Activated B cell treated with CpG ODN at 0.5 μM for 24 hours (primary cell): ENCODE results near the gene SLC44A1. TPM values are rescaled to one million over a fixed set of nuclear protein-coding genes. Genes with fewer than 3 reads are reported as not detected.

ENCODE experiments used
- ATAC-seq: fragments of 200-7000 bp; cut with Tn5 transposase; one replicate; pipeline ENCODE4 v1.10.0; 2021; ENCODE audit warnings: low read depth, mild to moderate bottlenecking, moderate library complexity
- CTCF ChIA-PET: fragments of 350-600 bp; sonication (Branson Sonifier 250); formaldehyde crosslinking; loops from one replicate; lab custom pipeline; 2021; ENCODE audit warnings: antibody characterized with exemption; lab: Charles Lee
- POLR2A ChIA-PET: fragments of 350-600 bp; sonication (Branson Sonifier 250); formaldehyde crosslinking; loops from one replicate; lab custom pipeline; 2021; ENCODE audit warnings: antibody characterized with exemption; lab: Charles Lee
- DNase-seq: peaks from one replicate; pipeline ENCODE4 v3.0.0; 2022
- H3K27ac Mint-ChIP-seq: one replicate; pipeline ENCODE4 v1.8.0; 2020; ENCODE audit warnings: mixed read lengths
- H3K27me3 Mint-ChIP-seq: one replicate; pipeline ENCODE4 v1.8.0; 2021; ENCODE audit warnings: mixed read lengths
- H3K36me3 Mint-ChIP-seq: one replicate; pipeline ENCODE4 v1.8.0; 2021; ENCODE audit warnings: low read depth, mixed read lengths
- H3K4me1 Mint-ChIP-seq: one replicate; pipeline ENCODE4 v1.8.0; 2021; ENCODE audit warnings: mixed read lengths
- H3K4me3 Mint-ChIP-seq: one replicate; pipeline ENCODE4 v1.8.0; 2020; ENCODE audit warnings: mild to moderate bottlenecking, mixed read lengths
- H3K9me3 Mint-ChIP-seq: one replicate; pipeline ENCODE4 v1.8.0; 2020; ENCODE audit warnings: mixed read lengths
- CTCF ChIP-seq: fragments of 200-600 bp; IDR thresholded peaks from one replicate; pipeline ENCODE4 v1.8.0; 2022; ENCODE audit warnings: antibody characterized with exemption, mild to moderate bottlenecking
- intact Hi-C: fragments of 100-400 bp; cut with micrococcal nuclease; formaldehyde crosslinking; loops from one replicate; pipeline ENCODE4 v1.15.1; 2024
- total RNA-seq: library from RNA; stranded (reverse); gene quantifications from 2 replicates; pipeline ENCODE4 v1.2.3, GENCODE V29; 2022

The SLC44A1 gene
- total RNA-seq, 1 donor from 2014 or later: 10.1 TPM

- no peaks in the 10 kb centered on the region for H3K9me3 Mint-ChIP-seq
- no peaks in the 10 kb centered on the region for H3K27me3 Mint-ChIP-seq
- no peak overlapping the region for H3K27ac Mint-ChIP-seq
- H3K4me3 Mint-ChIP-seq: no peak overlapping the region
- peaks cover 13% of the 10 kb centered on the region for H3K4me1 Mint-ChIP-seq
- intact Hi-C loops: no loop called here
- no peak for ATAC-seq
- POLR2A ChIA-PET: no interaction called here
- no peak for TF ChIP-seq CTCF
- no peak for DNase-seq
- peaks cover 11% of the 10 kb centered on the region for H3K36me3 Mint-ChIP-seq
- CTCF ChIA-PET: no interaction called here
These were observed 88.0 kb downstream of the SLC44A1 start for GRCh38 chr9:105332471-105332870.

GRCh38 chr9:105333076-105333475 is 88.6 kb downstream of the SLC44A1 start:
- no peak for TF ChIP-seq CTCF
- Mint-ChIP-seq H3K36me3 (peaks cover 15% of the 10 kb centered on the region), H3K9me3 (no peaks in the 10 kb centered on the region), H3K27ac (no peak overlapping the region), H3K27me3 (no peaks in the 10 kb centered on the region), H3K4me1 (peaks cover 13% of the 10 kb centered on the region), H3K4me3 (no peak overlapping the region)
- ChIA-PET POLR2A (no interaction called here), CTCF (no interaction called here)
- DNase-seq: no peak
- intact Hi-C loops: no loop called here
- ATAC-seq: no peak

GRCh38 chr9:105333811-105334210 is 89.4 kb downstream of the SLC44A1 start:
- H3K4me1 Mint-ChIP-seq: peaks cover 13% of the 10 kb centered on the region
- H3K9me3 Mint-ChIP-seq: no peaks in the 10 kb centered on the region
- no peak overlapping the region for H3K27ac Mint-ChIP-seq
- H3K4me3 Mint-ChIP-seq: no peak overlapping the region
- no peak for TF ChIP-seq CTCF
- H3K36me3 Mint-ChIP-seq: peaks cover 17% of the 10 kb centered on the region
- CTCF ChIA-PET: no interaction called here
- intact Hi-C loops: no loop called here
- POLR2A ChIA-PET: no interaction called here
- ATAC-seq: no peak
- DNase-seq: no peak
- H3K27me3 Mint-ChIP-seq: no peaks in the 10 kb centered on the region

GRCh38 chr9:105338308-105338707 is 93.9 kb downstream of the SLC44A1 start:
- no peak overlapping the region for H3K4me3 Mint-ChIP-seq

GRCh38 chr9:105339849-105340248 is 95.4 kb downstream of the SLC44A1 start:
- H3K36me3 Mint-ChIP-seq: peaks cover 17% of the 10 kb centered on the region

More at GRCh38 chr9:105338308-105338707, 93.9 kb downstream of the SLC44A1 start:
- TF ChIP-seq CTCF: no peak
- intact Hi-C loops: no loop called here
- no peak for DNase-seq
- POLR2A ChIA-PET: no interaction called here
- ATAC-seq: no peak
- CTCF ChIA-PET: no interaction called here
- Mint-ChIP-seq H3K27ac (no peak overlapping the region), H3K9me3 (no peaks in the 10 kb centered on the region), H3K4me1 (peaks cover 12% of the 10 kb centered on the region), H3K36me3 (peaks cover 17% of the 10 kb centered on the region), H3K27me3 (no peaks in the 10 kb centered on the region)

More at GRCh38 chr9:105339849-105340248, 95.4 kb downstream of the SLC44A1 start:
- Mint-ChIP-seq H3K27ac (no peak overlapping the region), H3K27me3 (no peaks in the 10 kb centered on the region), H3K4me1 (peaks cover 8% of the 10 kb centered on the region), H3K4me3 (no peak overlapping the region), H3K9me3 (no peaks in the 10 kb centered on the region)
- ChIA-PET CTCF (no interaction called here), POLR2A (no interaction called here)
- DNase-seq: no peak
- intact Hi-C loops: no loop called here
- no peak for TF ChIP-seq CTCF
- no peak for ATAC-seq
